ENCODE measurements around the gene YPEL5.

DNA sequence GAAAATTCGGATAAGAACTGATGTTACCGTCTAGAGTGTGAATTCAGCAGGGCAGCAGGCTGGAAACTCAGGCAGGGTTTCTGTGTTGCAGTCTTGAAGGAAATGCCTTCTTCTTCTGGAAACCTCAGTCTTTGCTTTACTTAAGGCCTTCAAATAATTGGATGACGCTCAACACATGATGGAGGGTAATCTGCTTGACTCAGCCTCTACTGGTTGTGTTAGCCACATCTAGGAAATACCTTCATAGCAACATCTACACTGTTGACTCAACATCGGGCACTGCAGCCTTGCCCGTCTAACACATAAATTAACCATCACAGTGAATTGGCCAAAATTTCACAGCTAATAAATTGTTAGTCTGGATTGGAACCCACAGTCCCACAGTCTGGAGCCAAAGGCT is 37.2 kb downstream of the YPEL5 start:
- TF ChIP-seq, protein P1, sequence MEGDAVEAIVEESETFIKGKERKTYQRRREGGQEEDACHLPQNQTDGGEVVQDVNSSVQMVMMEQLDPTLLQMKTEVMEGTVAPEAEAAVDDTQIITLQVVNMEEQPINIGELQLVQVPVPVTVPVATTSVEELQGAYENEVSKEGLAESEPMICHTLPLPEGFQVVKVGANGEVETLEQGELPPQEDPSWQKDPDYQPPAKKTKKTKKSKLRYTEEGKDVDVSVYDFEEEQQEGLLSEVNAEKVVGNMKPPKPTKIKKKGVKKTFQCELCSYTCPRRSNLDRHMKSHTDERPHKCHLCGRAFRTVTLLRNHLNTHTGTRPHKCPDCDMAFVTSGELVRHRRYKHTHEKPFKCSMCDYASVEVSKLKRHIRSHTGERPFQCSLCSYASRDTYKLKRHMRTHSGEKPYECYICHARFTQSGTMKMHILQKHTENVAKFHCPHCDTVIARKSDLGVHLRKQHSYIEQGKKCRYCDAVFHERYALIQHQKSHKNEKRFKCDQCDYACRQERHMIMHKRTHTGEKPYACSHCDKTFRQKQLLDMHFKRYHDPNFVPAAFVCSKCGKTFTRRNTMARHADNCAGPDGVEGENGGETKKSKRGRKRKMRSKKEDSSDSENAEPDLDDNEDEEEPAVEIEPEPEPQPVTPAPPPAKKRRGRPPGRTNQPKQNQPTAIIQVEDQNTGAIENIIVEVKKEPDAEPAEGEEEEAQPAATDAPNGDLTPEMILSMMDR (conservative IDR thresholded peaks at IDR 0.05; ENCODE audit: low read length) = no peak
- TF ChIP-seq EZH2phosphoT487 (IDR thresholded peaks at IDR 0.05; ENCODE audit: borderline replicate concordance, low read depth, low read length) = no peak

Data from OCI-LY7 (cell line).